Measurements from ENCODE around the gene DUS1L.

- TF ChIP-seq EZH2 (IDR thresholded peaks at IDR 0.05; ENCODE audit: borderline replicate concordance, low read depth, low read length, severe bottlenecking) = no peak
- TF ChIP-seq CTCF (IDR thresholded peaks at IDR 0.05; ENCODE audit: borderline replicate concordance, extremely low read depth, low read length, poor library complexity, severe bottlenecking) = no peak
Measured at GRCh38 chr17:82113941-82114340, 48.3 kb upstream of the DUS1L start.

Data from DND-41 (cell line).